ENCODE data around the gene C12orf57.
"Not testable (repeated sequence)": the region's sequence is repeated elsewhere in the genome, so short reads cannot be mapped to it uniquely, and the experiment has no call there.

The C12orf57 gene

DNA sequence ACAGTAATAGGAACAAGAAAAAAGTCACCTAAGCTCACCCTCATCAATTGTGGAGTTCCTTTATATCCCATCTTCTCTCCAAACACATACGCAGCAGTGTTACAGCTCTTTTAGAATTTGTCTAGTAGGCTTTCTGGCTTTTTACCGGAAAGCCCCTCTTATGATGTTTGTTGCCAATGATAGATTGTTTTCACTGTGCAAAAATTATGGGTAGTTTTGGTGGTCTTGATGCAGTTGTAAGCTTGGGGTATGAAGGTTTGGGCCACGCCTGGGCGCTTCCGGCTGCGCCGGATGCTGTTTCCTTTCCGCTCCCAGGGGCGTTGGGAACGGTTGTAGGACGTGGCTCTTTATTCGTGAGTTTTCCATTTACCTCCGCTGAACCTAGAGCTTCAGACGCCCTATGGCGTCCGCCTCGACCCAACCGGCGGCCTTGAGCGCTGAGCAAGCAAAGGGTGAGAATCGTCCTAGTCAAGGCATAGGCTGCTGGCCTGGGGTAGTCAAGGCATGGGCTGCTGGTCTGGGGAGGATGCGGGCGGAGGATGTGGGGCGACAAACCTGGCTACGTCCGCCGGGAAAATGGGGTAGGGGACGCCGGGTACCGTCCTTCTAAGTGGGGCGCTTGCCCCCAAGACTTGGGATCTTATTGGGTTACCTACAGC lies at the start of gene C12orf57, which contains the start of gene RNU7-1:
Gene C12orf57, plus strand, starts transcription at position 301 of the 659 bp plus-strand sequence. Its CDS starts 100 bp downstream, at position 401.
Gene RNU7-1, plus strand, starts transcription at position 95 of the 659 bp plus-strand sequence.
- DNase-seq = peak; percentile 86

DNA sequence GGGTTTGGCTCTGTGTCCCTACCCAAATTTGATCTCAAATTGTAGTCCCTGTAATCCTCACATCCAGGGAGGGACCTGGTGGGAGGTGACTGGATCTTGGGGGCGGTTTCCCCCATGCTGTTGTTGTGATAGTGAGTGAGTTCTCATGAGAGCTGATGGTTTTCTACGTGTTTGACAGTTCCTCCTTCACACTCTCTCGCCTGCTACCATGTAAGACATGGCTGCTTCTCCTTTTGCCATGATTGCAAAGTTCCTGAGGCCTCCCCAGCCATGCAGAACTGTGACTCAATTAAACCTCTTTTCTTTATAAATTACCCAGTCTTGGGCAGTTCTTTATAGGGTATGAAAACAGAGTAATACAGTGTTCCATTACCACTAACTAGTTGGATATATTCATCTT lies 49.5 kb upstream of the C12orf57 start:
- DNase-seq = no peak

GRCh38 chr12:6896846-6897435 lies 46.9 kb upstream of the C12orf57 start:
- DNase-seq = no peak

DNA sequence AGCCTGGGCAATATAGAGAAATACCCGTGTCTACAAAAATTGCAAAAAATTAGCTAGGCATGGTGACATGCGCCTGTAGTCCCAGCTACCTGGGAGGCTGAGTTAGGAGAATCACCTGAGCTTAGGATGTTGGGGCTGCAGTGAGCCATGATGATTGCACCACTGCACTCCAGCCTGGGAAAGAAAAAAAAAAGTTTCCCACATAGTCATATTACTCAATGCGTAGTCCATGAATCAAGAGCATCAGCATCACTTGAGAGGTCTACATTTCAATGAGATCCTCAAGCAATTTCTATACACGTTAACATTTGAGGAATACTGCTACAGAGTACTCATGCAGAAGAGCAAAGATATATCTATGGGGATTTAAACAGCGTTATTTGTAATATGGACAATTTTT lies 44.4 kb upstream of the C12orf57 start:
- DNase-seq = no peak

DNA sequence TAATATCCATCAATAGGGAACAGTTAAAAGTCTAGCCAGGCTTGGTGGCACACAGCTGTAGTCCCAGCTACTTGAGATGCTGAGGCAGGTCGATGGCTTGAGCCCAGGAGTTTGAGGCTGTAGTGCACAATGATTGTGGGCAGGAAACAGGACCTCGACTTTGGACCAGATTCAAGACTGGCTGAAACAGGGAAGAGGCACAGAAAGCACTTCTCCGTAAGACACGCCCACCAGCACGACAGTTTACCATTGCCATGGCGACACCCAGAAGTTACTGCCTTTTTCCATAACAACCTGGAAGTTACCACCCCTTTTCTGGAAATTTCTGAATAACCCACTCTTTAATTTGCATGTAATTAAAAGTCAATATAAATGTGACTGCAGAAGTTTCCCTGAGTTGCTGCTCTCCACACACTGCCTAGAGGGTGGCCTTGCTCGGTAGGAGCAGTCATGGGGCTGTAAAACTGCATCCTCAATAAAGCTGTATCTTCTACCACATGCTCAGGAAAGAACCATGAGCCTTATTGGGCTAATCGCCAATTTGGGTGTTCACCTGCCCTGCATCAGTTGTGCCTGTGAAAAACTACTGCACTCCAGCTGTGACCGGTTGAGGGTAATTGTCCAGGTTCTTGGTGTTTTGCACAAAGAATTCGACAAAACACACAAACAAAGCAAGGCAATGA lies 43.8 kb upstream of the C12orf57 start:
- DNase-seq = peak; percentile 70

DNA sequence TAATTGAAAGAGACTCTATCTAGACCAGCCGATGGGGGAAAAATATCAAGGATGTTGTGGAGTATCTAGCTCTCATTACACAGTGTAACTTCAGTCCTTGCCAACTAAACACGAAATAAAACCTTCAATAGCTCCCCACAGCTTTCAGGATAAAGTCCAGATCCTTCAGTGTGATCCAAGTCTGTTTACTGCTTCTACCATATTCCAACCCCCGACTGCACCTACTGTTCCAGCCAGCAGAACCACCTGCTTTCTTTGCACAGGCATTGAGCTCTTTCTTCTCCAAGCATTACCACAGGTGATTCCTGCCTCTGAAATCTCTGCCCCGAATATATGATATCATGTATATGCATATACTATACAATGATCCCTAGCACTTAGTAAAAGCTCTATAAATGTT lies 41.4 kb upstream of the C12orf57 start:
- no peak for DNase-seq

DNA sequence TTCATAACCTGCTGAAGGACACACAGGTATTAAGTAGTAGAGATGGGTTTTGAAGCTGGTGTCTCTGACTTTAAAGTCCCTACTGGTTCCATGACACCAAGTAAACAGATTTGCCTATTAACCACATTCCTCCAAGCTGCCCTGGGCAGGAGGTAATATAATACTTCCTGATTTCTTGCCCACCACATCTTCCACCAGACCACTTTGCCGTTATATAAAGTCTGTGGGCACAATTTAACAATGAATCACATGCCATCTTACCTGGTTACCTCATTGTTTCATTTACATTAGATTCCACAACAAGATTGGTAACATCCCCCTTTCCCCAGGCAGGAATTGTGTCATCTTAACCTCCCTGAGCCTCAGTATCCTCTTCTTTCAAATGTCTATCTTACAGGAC lies 40.1 kb upstream of the C12orf57 start:
- DNase-seq = no peak

GRCh38 chr12:6904280-6905276 lies 39.2 kb upstream of the C12orf57 start, which contains the start of gene LRRC23:
Gene LRRC23 (plus strand): TSS chr12:6904822. CDS start chr12:6905634, 812 bp downstream.
- peak; percentile 97 for DNase-seq

- no peak for DNase-seq
These were observed 38.3 kb upstream of the C12orf57 start for GRCh38 chr12:6905414-6906040.

DNA sequence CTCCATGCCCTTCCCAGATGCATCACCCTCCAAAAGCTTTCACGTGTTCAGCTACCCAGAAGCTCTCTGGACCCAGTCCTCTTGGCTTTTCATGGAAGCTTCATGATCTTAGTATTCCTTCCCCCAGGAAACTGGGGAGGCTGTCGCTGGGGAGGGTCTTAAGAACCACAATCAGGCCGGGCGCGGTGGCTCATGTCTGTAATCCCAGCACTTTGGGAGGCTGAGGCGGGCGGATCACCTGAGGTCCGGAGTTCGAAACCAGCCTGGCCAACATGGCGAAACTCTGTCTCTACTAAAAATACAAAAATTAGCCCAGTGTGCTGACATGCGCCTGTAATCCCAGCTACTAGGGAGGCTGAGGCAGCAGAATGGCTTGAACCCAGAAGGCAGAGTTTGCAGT lies 35.7 kb upstream of the C12orf57 start:
- not testable (repeated sequence) for DNase-seq

DNA sequence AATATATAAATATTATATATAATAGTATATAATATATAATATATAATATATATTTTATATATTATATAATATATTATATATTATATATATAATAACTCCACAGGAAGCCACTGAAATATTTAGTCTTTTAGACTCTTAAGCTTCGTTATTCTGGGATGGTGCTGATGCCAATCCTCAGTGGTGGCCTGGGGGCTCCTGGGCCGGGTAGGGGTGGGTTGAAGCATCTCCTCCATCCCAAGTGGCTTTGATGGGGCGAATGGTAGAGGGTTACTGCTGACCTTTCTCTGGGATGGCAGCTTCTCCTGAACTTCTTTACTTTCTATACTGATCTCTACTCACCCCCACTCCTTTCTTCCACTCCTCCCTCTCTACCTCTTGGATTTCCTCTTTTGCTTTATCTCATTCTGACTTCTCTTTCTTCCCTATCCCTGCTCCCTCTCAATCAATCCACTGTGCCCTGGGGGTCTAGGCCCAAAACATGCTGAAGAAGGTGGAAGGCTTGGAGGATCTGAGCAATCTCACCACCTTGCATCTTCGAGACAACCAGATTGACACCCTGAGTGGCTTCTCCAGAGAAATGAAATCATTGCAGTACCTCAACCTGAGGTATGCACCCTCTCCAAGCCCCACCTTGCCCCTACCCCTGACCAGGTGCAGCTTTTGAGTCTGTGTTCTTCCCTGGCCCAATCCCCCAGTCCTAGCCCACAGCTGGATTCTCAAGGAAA lies 34.2 kb upstream of the C12orf57 start:
- DNase-seq = no peak

GRCh38 chr12:6912164-6912935 lies 31.5 kb upstream of the C12orf57 start:
- DNase-seq = no peak

GRCh38 chr12:6914246-6914946 lies 29.4 kb upstream of the C12orf57 start, which contains the start of gene ENO2:
Gene ENO2 (plus strand): TSS chr12:6914580. CDS start chr12:6915833, 1,253 bp downstream.
- DNase-seq = peak; percentile 73

DNA sequence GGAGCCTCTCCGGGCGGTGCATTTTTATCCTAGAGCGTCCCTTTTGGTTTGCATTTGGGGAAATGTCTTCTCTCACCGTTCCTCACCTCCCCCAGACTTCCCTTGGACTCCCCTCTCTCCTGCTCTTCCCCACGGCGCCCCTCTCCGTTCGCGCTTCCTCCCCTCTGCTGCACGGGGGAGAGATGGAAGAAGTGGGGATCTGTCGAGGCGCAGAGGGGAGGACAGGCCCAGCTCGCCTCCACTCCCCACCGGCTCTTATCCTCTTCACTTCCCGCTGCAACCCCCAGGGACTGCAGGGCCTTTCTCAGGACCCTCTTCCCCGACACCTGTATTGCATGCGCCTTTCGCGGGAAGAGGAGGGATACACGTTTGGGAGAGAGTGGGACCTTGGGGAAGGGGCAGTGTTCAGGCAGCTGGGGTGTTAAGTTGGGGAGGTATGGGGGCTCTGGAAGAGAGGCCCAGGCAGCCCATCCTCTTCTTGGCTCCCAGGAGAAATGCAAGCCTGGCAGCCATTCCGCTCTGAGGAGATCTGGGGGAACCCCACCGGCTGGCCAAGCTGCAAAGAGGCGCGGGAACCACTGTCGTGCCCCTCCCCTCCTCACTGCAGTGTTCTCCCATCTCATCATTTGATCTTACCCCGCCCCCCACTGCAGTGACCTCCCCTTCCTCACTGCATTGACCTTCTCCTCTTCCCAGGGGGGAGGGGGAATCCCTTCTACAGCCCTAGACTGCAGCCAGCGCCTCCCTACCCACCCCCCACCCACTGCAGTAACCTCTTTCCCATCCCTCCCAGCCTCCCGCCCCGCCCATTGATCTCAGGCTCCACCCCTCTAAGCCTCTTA lies 28.7 kb upstream of the C12orf57 start:
- no peak for DNase-seq

GRCh38 chr12:6915789-6916285 lies 28.0 kb upstream of the C12orf57 start:
- DNase-seq = no peak

DNA sequence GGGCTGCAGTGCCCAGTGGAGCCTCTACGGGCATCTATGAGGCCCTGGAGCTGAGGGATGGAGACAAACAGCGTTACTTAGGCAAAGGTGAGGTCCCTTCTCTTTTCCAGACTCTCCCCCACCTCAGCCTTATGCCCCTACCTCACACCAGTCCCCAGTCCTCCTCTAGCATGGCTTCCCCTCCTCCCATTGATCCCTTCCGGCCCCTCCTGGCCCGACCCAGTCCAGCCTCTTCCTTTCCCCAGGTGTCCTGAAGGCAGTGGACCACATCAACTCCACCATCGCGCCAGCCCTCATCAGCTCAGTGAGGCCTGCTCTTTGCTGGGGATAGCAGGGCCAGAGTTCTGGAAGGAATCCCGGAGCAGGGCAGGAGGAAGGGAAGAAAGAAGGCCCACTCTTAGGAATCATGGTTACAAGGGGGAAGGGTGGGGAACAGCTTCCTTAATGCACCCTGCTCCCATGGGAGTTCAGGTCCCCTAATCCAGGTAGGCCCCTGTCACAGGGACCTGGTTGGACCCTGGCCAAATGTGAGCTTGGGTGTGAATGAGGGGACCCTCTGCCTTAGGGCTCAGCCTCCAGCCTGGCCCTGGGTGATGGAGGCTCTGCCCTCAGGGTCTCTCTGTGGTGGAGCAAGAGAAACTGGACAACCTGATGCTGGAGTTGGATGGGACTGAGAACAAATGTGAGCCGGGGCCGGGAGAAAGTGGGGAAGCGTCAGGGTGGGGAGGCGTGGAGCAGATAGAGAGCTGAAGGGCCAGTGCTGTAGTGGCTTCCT lies 27.2 kb upstream of the C12orf57 start:
- DNase-seq = no peak

DNA sequence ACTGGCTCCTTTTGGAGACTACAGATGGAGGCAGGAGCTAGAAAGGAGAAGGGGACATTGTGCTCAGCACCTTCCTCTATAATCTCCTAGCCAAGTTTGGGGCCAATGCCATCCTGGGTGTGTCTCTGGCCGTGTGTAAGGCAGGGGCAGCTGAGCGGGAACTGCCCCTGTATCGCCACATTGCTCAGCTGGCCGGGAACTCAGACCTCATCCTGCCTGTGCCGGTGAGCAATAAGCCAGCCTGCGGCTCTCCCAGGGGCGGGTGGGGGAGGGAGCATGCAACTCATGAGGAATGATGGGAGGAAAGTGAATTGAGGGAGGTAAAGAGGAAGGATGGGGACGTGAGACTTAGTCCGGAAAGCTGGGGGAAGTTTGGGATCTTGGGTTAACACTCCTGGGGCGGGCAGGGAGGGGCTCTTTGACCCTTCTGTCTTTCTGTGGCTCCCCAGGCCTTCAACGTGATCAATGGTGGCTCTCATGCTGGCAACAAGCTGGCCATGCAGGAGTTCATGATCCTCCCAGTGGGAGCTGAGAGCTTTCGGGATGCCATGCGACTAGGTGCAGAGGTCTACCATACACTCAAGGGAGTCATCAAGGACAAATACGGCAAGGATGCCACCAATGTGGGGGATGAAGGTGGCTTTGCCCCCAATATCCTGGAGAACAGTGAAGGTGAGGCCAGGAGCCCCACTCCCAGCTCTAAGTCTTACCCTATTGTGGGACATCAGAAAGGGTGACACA lies 26.2 kb upstream of the C12orf57 start:
- DNase-seq = no peak

All from RPMI8226 (cell line).